ENCODE results near the gene SDHA.
"Not testable (repeated sequence)": the region's sequence is repeated elsewhere in the genome, so short reads cannot be mapped to it uniquely, and the experiment has no call there.

Gene SDHA

DNA sequence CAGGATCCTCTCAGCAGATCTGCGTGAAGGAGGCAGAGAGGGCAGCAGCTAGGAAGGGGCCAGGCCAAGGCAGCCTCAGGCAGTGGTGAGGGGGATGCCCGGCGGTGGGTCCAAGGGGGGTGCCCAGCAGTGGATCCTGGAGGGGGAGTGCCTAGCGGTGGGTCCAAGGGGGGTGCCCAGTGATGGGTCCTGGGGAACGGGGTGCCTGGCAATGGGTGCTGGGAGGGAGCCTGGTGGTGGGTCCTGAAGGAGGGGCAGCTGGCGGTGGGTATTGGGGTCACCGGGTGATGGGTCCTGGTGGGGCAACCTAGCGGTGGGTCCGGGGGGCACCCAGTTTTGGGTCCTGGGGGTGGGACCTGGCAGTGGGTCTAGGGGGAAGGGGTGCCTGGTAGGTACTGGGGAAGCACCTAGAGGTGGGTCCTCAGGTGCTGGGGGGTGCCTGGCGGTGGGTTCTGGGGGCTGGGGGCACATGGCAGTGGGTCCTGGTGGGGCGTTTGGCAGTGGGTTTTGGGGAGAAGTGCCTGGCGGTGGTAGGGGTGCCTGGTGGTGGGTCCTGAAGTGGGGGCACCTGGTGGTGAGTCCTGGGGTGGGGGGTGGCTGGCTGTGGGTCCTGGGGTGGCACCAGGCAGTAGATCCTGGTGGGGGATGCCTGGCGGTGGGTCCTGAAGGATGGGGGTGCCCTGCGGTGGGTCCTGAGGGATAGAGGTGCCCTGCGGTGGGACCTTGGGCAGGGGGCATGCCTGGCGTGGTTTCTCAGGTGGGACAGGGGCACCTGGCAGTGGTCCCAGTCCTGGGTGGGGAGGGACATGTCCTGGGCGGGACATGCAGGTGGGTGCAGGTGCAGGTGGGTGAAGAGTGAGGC is 24.9 kb upstream of the SDHA start:
- DNase-seq (ENCODE audit: low spot score): no peak
- in situ Hi-C loops (cut with MboI; ENCODE audit: low pct_unique_long_range_greater_than_20kb, low sequenced_read_pairs, unreplicated experiment): no loop called here
- TF ChIP-seq, protein P1, sequence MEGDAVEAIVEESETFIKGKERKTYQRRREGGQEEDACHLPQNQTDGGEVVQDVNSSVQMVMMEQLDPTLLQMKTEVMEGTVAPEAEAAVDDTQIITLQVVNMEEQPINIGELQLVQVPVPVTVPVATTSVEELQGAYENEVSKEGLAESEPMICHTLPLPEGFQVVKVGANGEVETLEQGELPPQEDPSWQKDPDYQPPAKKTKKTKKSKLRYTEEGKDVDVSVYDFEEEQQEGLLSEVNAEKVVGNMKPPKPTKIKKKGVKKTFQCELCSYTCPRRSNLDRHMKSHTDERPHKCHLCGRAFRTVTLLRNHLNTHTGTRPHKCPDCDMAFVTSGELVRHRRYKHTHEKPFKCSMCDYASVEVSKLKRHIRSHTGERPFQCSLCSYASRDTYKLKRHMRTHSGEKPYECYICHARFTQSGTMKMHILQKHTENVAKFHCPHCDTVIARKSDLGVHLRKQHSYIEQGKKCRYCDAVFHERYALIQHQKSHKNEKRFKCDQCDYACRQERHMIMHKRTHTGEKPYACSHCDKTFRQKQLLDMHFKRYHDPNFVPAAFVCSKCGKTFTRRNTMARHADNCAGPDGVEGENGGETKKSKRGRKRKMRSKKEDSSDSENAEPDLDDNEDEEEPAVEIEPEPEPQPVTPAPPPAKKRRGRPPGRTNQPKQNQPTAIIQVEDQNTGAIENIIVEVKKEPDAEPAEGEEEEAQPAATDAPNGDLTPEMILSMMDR (IDR thresholded peaks at IDR 0.05; ENCODE audit: extremely low read depth, insufficient read depth, missing control alignments): no peak

DNA sequence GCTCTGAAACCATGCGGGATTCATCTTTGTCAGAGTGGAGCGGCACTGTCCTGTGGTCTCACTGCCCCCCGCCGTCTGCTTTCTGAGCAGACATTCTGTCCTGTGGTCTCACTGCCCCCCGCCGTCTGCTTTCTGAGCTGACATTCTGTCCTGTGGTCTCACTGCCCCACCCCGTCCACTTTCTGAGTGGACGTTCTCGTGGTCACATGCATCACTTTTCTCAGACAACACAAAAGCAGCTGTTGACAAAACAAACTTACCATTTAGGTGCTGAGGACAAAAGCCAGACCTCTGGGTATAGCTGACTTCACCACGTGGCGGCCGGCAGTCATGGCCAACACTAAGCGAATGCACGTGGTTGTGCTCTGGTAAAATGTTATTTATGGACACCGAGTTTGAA is 24.0 kb upstream of the SDHA start:
- TF ChIP-seq, protein P1 (IDR thresholded peaks at IDR 0.05; ENCODE audit: extremely low read depth, insufficient read depth, missing control alignments): no peak
- in situ Hi-C loops (cut with MboI; ENCODE audit: low pct_unique_long_range_greater_than_20kb, low sequenced_read_pairs, unreplicated experiment): no loop called here

DNA sequence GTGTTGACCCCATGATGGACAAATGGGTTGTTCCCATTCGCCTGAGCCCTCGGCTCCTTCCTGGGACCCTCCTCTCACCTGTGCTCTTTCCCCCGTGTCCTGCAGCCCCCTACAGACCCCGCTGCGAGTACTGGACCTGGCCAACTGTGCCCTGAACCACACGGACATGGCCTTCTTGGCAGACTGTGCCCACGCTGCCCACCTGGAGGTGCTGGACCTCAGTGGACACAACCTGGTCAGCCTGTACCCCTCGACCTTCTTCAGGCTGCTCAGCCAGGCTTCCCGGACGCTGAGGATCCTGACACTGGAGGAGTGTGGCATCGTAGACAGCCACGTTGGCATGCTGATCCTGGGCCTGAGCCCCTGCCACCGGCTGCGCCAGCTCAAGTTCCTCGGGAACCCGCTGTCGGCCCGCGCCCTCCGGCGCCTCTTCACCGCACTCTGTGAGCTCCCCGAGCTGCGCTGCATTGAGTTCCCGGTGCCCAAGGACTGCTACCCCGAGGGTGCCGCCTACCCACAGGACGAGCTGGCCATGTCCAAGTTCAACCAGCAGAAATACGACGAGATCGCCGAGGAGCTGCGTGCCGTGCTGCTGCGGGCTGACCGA is 23.4 kb upstream of the SDHA start:
- in situ Hi-C loops (cut with MboI; ENCODE audit: low pct_unique_long_range_greater_than_20kb, low sequenced_read_pairs, unreplicated experiment): no loop called here
- no peak for DNase-seq (ENCODE audit: low spot score)
- TF ChIP-seq, protein P1 (IDR thresholded peaks at IDR 0.05; ENCODE audit: extremely low read depth, insufficient read depth, missing control alignments): no peak

More for the DNA sequence above, 24.0 kb upstream of the SDHA start:
- no peak for DNase-seq (ENCODE audit: low spot score)

DNA sequence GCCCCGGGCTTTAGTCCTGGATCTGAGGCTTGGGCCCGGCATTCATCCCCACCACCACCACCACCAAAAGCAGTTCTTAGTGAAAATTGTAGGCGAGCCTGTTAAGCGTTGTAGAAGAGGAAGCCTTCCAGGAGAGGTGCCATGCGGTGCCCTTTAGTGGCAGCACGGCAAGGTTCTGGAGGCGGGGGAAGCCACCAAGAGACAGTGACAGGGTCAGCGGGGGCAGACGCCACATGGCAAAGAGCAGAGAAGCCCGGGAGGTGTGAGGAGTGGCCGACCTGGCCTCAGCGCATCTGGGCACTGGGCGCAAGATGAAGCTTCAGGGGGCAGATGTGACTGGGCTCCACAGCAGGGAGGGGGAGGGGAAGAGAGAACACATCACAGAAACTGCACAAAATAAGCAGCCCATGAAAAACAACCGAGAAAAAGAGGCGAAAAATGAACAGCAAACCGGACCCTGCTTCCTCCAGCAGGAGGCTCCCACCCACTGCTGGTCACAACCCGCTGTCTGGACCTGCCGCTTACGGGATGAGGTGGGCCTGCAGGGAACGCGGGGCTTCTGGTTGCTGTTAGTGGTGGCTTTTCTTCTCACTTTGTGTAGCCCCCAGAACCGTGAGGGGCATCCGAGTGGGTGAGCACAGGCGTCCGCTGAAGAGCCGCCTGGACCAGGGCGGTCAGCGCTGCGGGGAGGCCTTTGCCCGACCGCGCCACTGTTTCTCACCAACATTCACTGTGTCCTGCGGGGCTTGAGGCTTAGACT is 22.5 kb upstream of the SDHA start:
- TF ChIP-seq, protein P1 (IDR thresholded peaks at IDR 0.05; ENCODE audit: extremely low read depth, insufficient read depth, missing control alignments): no peak
- DNase-seq (ENCODE audit: low spot score): no peak
- in situ Hi-C loops (cut with MboI; ENCODE audit: low pct_unique_long_range_greater_than_20kb, low sequenced_read_pairs, unreplicated experiment): no loop called here

DNA sequence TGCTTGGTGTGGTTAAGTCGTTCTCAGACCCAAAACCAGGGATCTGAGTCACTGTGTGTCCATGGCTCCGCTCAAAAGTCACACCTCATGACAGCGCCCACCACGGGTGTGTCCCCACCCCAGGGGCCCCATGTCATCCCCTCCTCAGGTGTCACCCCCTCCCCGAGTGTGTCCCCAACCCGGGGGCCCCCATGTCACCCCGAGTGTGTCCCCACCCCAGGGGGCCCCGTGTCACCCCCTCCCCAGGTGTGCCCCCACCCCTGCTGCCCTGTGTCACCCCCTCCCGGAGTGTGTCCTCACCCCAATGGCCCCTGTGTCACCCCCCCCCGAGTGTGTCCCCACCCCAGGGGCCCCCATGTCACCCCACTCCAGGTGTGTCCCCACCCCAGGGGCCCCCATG is 21.8 kb upstream of the SDHA start:
- no peak for DNase-seq (ENCODE audit: low spot score)
- in situ Hi-C loops (cut with MboI; ENCODE audit: low pct_unique_long_range_greater_than_20kb, low sequenced_read_pairs, unreplicated experiment): no loop called here
- TF ChIP-seq, protein P1 (IDR thresholded peaks at IDR 0.05; ENCODE audit: extremely low read depth, insufficient read depth, missing control alignments): no peak

DNA sequence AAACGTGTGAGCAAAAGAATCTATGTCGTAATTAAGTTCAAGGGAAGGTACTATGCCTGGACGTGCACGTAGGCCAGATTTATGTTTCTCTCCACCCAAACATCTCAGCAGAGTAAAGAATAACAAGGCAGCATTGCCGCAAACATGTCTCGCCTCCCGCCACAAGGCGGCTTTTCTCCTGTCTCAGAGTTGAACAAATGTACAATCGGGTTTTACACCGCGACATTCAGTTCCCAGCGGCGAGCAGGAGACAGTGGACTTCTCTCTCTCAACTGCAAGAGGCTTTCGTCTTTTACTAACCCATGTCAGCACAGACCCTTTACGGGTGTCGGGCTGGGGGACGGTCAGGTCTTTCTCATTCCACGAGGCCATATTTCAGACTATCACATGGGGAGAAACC is 21.1 kb upstream of the SDHA start:
- DNase-seq (ENCODE audit: low spot score); in situ Hi-C loops (cut with MboI; ENCODE audit: low pct_unique_long_range_greater_than_20kb, low sequenced_read_pairs, unreplicated experiment): not testable (repeated sequence)
